GM12873 (cell line): ENCODE data around the gene PIK3R2.

Source experiments
- TF ChIP-seq, protein P1 (sequence below): IDR thresholded peaks from 2 replicates; pipeline ENCODE4 v1.5.1; 2012; ENCODE audit warnings: low read depth, mild to moderate bottlenecking, moderate library complexity, low read length, control low read depth; ENCODE audit not compliant: insufficient read depth; ENCODE audit errors: missing control alignments

Gene PIK3R2

DNA sequence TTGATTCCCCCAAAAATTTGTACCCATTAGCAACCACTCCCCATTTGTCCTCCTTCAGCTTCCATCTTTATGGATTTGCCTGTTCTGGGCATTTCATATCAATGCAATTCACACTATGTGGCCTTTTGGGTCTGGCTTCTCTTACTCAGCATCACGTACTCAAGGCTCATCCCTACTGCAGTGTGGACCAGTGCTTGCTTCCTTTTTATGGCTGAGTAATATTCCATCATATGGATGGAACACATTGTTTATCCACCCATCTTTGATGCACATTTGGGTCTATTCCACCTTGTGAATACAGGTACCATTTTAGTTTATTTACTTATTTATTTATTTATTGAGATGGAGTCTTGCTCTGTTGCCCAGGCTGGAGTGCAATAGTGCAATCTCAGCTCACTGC is 12.5 kb upstream of the PIK3R2 start:
- TF ChIP-seq, protein P1, sequence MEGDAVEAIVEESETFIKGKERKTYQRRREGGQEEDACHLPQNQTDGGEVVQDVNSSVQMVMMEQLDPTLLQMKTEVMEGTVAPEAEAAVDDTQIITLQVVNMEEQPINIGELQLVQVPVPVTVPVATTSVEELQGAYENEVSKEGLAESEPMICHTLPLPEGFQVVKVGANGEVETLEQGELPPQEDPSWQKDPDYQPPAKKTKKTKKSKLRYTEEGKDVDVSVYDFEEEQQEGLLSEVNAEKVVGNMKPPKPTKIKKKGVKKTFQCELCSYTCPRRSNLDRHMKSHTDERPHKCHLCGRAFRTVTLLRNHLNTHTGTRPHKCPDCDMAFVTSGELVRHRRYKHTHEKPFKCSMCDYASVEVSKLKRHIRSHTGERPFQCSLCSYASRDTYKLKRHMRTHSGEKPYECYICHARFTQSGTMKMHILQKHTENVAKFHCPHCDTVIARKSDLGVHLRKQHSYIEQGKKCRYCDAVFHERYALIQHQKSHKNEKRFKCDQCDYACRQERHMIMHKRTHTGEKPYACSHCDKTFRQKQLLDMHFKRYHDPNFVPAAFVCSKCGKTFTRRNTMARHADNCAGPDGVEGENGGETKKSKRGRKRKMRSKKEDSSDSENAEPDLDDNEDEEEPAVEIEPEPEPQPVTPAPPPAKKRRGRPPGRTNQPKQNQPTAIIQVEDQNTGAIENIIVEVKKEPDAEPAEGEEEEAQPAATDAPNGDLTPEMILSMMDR: no peak

GRCh38 chr19:18141031-18141430 is 11.9 kb upstream of the PIK3R2 start:
- TF ChIP-seq, protein P1: no peak

DNA sequence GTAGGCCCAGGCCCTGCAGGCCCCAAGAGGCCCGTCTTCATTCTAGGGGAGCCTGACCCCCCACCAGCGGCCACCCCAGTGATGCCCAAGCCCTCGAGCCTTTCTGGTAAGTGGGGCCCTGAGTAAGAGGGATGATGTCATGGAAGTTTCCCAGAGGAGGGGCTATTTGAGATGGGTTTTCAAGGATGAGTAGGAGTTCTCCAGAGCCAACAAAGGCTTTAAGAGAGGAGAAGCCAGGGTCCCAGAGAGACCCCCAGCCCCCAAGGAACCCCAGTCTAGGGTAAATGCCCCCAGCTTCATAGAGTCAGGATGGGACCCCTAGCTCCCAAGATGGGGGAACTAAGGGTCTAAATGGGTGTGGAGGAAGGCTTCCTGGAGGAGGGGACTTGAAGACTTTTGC is 9.1 kb upstream of the PIK3R2 start:
- TF ChIP-seq, protein P1: no peak

DNA sequence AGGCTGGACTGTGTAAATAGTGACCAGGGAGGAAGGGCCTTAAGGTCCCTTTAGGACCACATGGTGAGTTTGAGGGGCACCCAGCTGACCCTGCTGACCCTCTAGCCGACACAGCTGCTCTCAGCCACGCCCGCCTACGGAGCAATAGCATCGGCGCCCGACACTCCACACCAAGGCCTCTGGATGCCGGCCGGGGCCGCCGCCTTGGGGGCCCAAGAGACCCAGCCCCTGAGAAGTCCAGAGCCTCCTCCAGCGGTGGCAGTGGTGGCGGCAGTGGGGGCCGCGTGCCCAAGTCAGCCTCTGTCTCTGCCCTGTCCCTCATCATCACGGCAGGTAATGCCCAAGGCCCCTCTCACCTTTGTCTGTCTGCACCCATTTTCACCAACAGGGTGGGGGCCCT is 8.6 kb upstream of the PIK3R2 start:
- TF ChIP-seq, protein P1: no peak

DNA sequence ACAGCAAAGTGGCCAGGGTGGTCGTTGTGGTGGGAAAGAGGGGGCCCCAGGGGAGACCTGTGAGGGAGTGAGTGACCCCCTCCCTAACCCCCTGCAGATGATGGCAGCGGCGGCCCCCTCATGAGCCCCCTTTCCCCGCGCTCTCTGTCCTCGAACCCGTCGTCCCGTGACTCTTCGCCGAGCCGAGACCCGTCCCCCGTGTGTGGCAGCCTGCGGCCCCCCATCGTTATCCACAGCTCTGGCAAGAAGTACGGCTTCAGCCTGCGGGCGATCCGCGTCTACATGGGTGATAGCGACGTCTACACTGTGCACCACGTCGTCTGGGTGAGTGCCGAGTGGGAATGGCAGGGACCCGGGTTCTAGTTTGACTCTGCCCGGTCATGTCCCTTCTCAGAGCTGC is 8.1 kb upstream of the PIK3R2 start:
- TF ChIP-seq, protein P1: no peak

DNA sequence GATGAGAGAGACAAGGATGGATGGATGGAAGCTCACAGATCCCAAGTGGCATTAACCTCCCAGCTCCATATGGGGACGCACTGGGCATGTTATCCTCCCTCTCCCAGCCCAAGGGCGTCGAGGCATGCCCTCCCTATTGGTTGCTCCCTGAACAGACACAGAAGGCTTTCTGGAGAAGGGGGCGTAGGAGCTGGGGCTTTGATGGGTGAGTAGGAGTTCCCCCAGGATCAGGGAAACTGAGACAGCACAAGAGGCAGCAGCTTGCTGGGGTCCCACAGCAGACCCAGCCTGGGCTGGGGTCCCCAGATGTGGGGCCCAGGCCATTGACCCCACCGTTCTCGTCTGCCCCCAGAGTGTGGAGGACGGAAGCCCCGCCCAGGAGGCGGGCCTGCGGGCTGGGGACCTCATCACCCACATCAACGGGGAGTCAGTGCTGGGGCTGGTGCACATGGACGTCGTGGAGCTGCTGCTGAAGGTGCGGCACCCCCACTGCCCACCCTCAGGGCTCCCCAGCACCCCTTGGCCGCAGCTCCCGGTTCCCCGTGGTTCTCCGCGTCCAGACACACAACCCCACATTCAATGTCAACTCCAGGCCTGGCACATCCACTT is 7.5 kb upstream of the PIK3R2 start:
- TF ChIP-seq, protein P1: no peak

DNA sequence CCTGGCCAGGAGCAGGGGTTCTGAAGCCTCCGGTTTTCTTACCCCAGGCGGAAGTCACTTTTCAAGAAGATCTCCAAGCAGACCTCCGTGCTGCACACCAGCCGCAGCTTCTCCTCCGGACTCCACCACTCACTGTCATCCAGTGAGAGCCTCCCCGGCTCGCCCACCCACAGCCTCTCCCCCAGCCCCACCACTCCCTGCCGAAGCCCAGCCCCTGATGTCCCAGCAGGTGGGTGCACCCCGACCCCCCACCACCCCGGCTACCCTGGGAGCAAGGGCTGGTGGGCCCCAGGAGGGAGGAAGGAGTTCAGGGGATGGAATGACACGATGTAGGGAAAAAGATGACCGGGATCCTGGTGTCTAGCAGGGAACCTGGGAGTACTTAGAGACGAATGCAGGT is 5.6 kb upstream of the PIK3R2 start:
- TF ChIP-seq, protein P1: no peak

DNA sequence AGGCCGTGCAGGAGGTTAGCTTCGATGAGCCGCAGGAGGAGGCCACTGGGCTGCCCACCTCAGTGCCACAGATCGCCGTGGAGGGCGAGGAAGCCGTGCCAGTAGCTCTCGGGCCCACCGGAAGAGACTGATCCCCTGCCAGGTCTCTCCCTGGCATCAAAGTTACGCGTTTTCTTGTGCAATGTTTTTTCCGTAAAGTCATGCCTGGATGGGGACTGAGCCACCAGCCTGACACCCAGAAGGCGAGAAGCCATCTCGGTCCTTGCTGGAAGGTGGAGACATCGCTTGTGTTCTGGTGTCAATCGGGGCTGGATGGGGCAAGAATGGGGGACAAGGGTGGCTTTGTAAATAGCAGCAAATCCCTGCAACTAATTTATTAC is 3.4 kb upstream of the PIK3R2 start:
- TF ChIP-seq, protein P1: no peak
